Measurements from ENCODE around the gene IGSF9B.

IGSF9B gene

GRCh38 chr11:133999355-133999754, 42.6 kb upstream of the IGSF9B start:
- H3K27ac ChIP-seq: no peak overlapping the region
- TF ChIP-seq, protein P1, sequence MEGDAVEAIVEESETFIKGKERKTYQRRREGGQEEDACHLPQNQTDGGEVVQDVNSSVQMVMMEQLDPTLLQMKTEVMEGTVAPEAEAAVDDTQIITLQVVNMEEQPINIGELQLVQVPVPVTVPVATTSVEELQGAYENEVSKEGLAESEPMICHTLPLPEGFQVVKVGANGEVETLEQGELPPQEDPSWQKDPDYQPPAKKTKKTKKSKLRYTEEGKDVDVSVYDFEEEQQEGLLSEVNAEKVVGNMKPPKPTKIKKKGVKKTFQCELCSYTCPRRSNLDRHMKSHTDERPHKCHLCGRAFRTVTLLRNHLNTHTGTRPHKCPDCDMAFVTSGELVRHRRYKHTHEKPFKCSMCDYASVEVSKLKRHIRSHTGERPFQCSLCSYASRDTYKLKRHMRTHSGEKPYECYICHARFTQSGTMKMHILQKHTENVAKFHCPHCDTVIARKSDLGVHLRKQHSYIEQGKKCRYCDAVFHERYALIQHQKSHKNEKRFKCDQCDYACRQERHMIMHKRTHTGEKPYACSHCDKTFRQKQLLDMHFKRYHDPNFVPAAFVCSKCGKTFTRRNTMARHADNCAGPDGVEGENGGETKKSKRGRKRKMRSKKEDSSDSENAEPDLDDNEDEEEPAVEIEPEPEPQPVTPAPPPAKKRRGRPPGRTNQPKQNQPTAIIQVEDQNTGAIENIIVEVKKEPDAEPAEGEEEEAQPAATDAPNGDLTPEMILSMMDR (IDR thresholded peaks at IDR 0.05): no peak
- no peak overlapping the region for H3K4me3 ChIP-seq
- DNase-seq (ENCODE audit: low spot score): no peak

- Histone ChIP-seq H3K4me3 (no peak overlapping the region), H3K27ac (no peak overlapping the region)
- TF ChIP-seq, protein P1 (IDR thresholded peaks at IDR 0.05): no peak
- DNase-seq (ENCODE audit: low spot score): no peak
Measured at GRCh38 chr11:133997554-133997953, 40.8 kb upstream of the IGSF9B start.

DNA sequence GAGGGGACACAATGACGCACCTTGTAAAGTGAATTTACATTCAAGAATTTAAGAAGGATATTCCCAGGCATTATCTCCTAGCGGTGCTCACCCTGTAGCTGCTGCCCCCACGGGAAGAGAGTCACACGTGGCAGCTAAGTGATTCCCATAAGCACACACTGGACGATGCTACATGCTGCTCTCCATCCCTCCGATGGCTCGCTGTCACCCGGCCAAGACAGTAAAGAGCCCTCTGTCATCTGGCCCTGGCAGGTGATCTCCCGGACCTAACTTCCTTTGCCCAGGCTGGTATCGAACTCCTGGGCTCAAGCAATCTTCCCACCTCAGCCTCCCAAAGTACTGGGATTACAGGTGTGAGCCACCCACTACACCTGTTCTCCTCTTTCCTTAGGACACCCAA, 39.9 kb upstream of the IGSF9B start:
- no peak for DNase-seq (ENCODE audit: low spot score)
- TF ChIP-seq, protein P1 (IDR thresholded peaks at IDR 0.05): no peak
- H3K27ac ChIP-seq: no peak overlapping the region
- no peak overlapping the region for H3K4me3 ChIP-seq

- no peak overlapping the region for H3K4me3 ChIP-seq
- TF ChIP-seq, protein P1 (IDR thresholded peaks at IDR 0.05): no peak
- H3K27ac ChIP-seq: no peak overlapping the region
- DNase-seq (ENCODE audit: low spot score): no peak
Measured at GRCh38 chr11:133995066-133995465, 38.3 kb upstream of the IGSF9B start.

DNA sequence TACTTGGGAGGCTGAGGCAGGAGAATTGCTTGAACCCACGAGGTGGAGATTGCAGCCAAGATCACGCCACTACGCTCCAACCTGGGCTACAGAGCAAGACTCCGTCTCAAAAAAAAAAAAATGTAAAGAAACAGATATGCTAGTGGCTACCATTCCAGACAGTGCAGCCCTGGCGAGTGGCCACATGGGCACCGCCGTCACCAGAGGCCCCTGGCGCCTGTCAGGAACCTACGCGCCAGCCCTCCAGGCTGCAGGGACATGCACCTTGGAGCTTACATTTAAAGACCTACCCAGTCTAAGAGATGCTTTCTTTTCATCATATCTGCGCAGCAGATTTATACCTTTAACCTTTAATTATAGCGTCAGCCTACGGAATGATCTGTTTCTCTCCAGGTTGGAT, 37.2 kb upstream of the IGSF9B start:
- Histone ChIP-seq H3K4me3 (no peak overlapping the region), H3K27ac (no peak overlapping the region)
- TF ChIP-seq, protein P1 (IDR thresholded peaks at IDR 0.05): no peak
- no peak for DNase-seq (ENCODE audit: low spot score)

- no peak for DNase-seq (ENCODE audit: low spot score)
- TF ChIP-seq, protein P1 (IDR thresholded peaks at IDR 0.05): no peak
- H3K27ac ChIP-seq: no peak overlapping the region
- no peak overlapping the region for H3K4me3 ChIP-seq
Measured at GRCh38 chr11:133993107-133993506, 36.3 kb upstream of the IGSF9B start.

DNA sequence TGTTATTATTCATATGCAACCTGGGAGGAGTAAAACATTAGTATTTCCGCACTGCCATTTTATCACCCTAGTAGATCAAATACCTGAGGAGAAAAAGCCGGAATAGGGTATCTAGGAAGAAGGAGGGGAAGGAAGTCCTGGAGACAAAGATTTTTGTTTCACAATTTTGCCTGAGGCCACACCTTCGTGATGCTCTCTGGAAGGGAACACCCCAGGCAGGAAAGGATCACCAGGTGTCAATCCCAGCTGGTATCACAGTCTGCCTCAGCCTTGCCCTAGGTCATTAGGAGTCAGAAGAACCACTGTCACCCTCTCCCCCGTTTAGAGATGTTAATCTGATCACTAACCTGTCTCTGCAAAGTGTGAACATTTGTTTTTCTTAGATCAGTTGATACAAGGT, 35.4 kb upstream of the IGSF9B start:
- DNase-seq (ENCODE audit: low spot score): no peak
- no peak overlapping the region for H3K4me3 ChIP-seq
- H3K27ac ChIP-seq: no peak overlapping the region
- TF ChIP-seq, protein P1 (IDR thresholded peaks at IDR 0.05): no peak
